A549 (cell line): ENCODE measurements around the gene OR8K1.

Source experiments
- EP300 ChIP-seq, 2 experiments: fragments of >200 bp; sonication (Bioruptor Twin); formaldehyde crosslinking; IDR thresholded peaks; 2 replicates in 1 of 2; 3 replicates in 1 of 2; pipeline ENCODE4 v1.6.1; 2016 to 2017
- ESRRA ChIP-seq: fragments of 150-350 bp; IDR thresholded peaks from 2 replicates; pipeline ENCODE4 v1.6.1; 2014; ENCODE audit warnings: mild to moderate bottlenecking, low read length, borderline replicate concordance
- POLR2A ChIP-seq: IDR thresholded peaks from 2 replicates; pipeline ENCODE4 v1.6.1; 2012; ENCODE audit warnings: mild to moderate bottlenecking, low read length
- RAD21 ChIP-seq, 2 experiments: fragments of >200 bp in 1 of 2; sonication (Bioruptor Twin) in 1 of 2; formaldehyde crosslinking in 1 of 2; IDR thresholded peaks in 1 of 2; conservative IDR thresholded peaks in 1 of 2; 2 replicates in 1 of 2; 3 replicates in 1 of 2; pipeline ENCODE4 v1.6.1; 2012 to 2018; ENCODE audit warnings: inconsistent platforms in 1 of 2
- RNF2 ChIP-seq: fragments of 200-600 bp; sonication (generic); IDR thresholded peaks from 2 replicates; pipeline ENCODE4 v1.6.1; 2016; ENCODE audit warnings: low read depth, mild to moderate bottlenecking, antibody characterized with exemption, moderate library complexity, borderline replicate concordance
- SMC3 ChIP-seq: fragments of >200 bp; sonication (Bioruptor Twin); formaldehyde crosslinking; IDR thresholded peaks from 3 replicates; pipeline ENCODE4 v1.6.1; 2018; ENCODE audit warnings: inconsistent platforms
- TFCP2L1 ChIP-seq: fragments of 250-450 bp; sonication (Bioruptor Pico); IDR thresholded peaks from 2 replicates; pipeline ENCODE4 v1.5.0; 2021; ENCODE audit warnings: mild to moderate bottlenecking
- TP53 ChIP-seq: fragments of 250-450 bp; sonication (Bioruptor Pico); IDR thresholded peaks from 2 replicates; pipeline ENCODE4 v1.5.0; 2021; ENCODE audit warnings: mild to moderate bottlenecking, moderate library complexity
- TF ChIP-seq, protein P1 (sequence below): fragments of 450-650 bp; IDR thresholded peaks from 2 replicates; pipeline ENCODE4 v1.6.1; 2014; ENCODE audit warnings: antibody characterized with exemption
- TF ChIP-seq, protein P2 (sequence below): IDR thresholded peaks from 2 replicates; pipeline ENCODE4 v1.6.1; 2012

DNA sequence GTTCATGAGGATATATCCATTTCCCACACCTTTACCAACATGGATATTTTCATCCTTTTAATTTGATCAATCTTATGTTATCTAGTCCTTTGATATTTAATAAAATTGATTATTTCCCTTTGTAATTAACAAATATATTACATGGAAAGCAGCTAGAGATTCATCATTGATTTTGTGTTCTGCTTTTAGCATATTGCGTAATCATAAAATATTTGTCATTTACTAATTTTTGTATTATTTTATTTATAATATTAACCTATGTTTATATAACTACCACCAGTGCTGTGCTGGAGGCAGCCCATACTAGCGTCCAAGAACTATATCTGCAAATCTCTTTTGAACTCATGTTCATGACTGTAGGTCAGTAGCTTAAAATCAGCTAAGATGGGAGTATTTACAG, 34.3 kb downstream of the OR8K1 start:
- TF ChIP-seq, protein P1, sequence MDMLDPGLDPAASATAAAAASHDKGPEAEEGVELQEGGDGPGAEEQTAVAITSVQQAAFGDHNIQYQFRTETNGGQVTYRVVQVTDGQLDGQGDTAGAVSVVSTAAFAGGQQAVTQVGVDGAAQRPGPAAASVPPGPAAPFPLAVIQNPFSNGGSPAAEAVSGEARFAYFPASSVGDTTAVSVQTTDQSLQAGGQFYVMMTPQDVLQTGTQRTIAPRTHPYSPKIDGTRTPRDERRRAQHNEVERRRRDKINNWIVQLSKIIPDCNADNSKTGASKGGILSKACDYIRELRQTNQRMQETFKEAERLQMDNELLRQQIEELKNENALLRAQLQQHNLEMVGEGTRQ = no peak
- TF ChIP-seq ESRRA (no peak), TP53 (CRISPR knock-in tag) (no peak), SMC3 (no peak), RNF2 (no peak), TFCP2L1 (CRISPR knock-in tag) (no peak), EP300 (IDR thresholded peaks at IDR 0.05) (no peak), POLR2A (no peak), RAD21 (conservative IDR thresholded peaks at IDR 0.05 in 1 of 2, IDR thresholded peaks at IDR 0.05 in 1 of 2) (no peak)
- TF ChIP-seq, protein P2, sequence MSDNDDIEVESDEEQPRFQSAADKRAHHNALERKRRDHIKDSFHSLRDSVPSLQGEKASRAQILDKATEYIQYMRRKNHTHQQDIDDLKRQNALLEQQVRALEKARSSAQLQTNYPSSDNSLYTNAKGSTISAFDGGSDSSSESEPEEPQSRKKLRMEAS = no peak
